Measurements from ENCODE around the gene LIN9.
"Not testable (repeated sequence)": the region's sequence is repeated elsewhere in the genome, so short reads cannot be mapped to it uniquely, and the experiment has no call there.

GRCh38 chr1:226340111-226340510 is 31.1 kb upstream of the LIN9 start:
- TF ChIP-seq ZBTB38 (CRISPR knock-in tag; IDR thresholded peaks at IDR 0.05); POLR2AphosphoS5 (IDR thresholded peaks at IDR 0.05; ENCODE audit: low read depth, low read length); ATF2 (CRISPR knock-in tag; IDR thresholded peaks at IDR 0.05); SALL1 (CRISPR knock-in tag; IDR thresholded peaks at IDR 0.05); CTCF (CRISPR knock-in tag; IDR thresholded peaks at IDR 0.05); ATF6 (CRISPR knock-in tag; conservative IDR thresholded peaks at IDR 0.05); ZNF672 (CRISPR knock-in tag; IDR thresholded peaks at IDR 0.05); PRDM15 (CRISPR knock-in tag; IDR thresholded peaks at IDR 0.05); ZNF367 (CRISPR knock-in tag; IDR thresholded peaks at IDR 0.05; ENCODE audit: borderline replicate concordance): not testable (repeated sequence)
